Mesendoderm (in vitro differentiated cells): Measurements from ENCODE around the gene TMEM100. TPM values are rescaled to one million over a fixed set of nuclear protein-coding genes. Genes with fewer than 3 reads are reported as not detected.

ENCODE experiments used
- DNase-seq: peaks from one replicate; pipeline ENCODE4 v3.0.0; 2013
- H2AK5ac ChIP-seq: 2 replicates; pipeline ENCODE4 v1.6.1; 2013; ENCODE audit warnings: low read length, inconsistent platforms
- H2BK120ac ChIP-seq: 2 replicates; pipeline ENCODE4 v1.6.1; 2013; ENCODE audit warnings: low read depth, mild to moderate bottlenecking, low read length, moderate library complexity, mixed read lengths
- H2BK15ac ChIP-seq: replicated peaks from 2 replicates; pipeline ENCODE4 v1.6.1; 2013; ENCODE audit warnings: low read depth, mild to moderate bottlenecking, moderate library complexity
- H2BK5ac ChIP-seq: 2 replicates; pipeline ENCODE4 v1.6.1; 2013; ENCODE audit warnings: low read length, inconsistent platforms
- H3K18ac ChIP-seq: 2 replicates; pipeline ENCODE4 v1.6.1; 2013; ENCODE audit warnings: mild to moderate bottlenecking, low read length, mixed read lengths
- H3K23ac ChIP-seq: one replicate; pipeline ENCODE4 v1.6.1; 2013; ENCODE audit warnings: low read length
- H3K27ac ChIP-seq: 2 replicates; pipeline ENCODE4 v1.5.1; 2013; ENCODE audit warnings: low read depth, mild to moderate bottlenecking, inconsistent platforms, low read length, moderate library complexity
- H3K27me3 ChIP-seq: 2 replicates; pipeline ENCODE4 v1.6.1; 2013; ENCODE audit warnings: low read length, control low read depth, mild to moderate bottlenecking, inconsistent platforms; ENCODE audit not compliant: insufficient read depth, poor library complexity
- H3K36me3 ChIP-seq: 2 replicates; pipeline ENCODE4 v1.6.1; 2013; ENCODE audit warnings: low read length, inconsistent platforms; ENCODE audit not compliant: control insufficient read depth, insufficient read depth
- H3K4ac ChIP-seq: one replicate; pipeline ENCODE4 v1.6.1; 2013; ENCODE audit warnings: low read depth, mild to moderate bottlenecking, low read length, moderate library complexity
- H3K4me1 ChIP-seq: 2 replicates; pipeline ENCODE4 v1.6.1; 2013; ENCODE audit warnings: low read depth, low read length, inconsistent platforms; ENCODE audit not compliant: control insufficient read depth
- H3K4me2 ChIP-seq: 2 replicates; pipeline ENCODE4 v1.6.1; 2013; ENCODE audit warnings: low read length
- H3K4me3 ChIP-seq: 2 replicates; pipeline ENCODE4 v1.5.1; 2013; ENCODE audit warnings: mild to moderate bottlenecking, low read length
- H3K56ac ChIP-seq: one replicate; pipeline ENCODE4 v1.6.1; 2013; ENCODE audit warnings: low read length
- H3K79me1 ChIP-seq: 2 replicates; pipeline ENCODE4 v1.6.1; 2013; ENCODE audit warnings: low read length, inconsistent platforms
- H3K79me2 ChIP-seq: 2 replicates; pipeline ENCODE4 v1.6.1; 2013; ENCODE audit warnings: mild to moderate bottlenecking, low read length; ENCODE audit not compliant: control insufficient read depth, insufficient read depth
- H3K9ac ChIP-seq: 2 replicates; pipeline ENCODE4 v1.6.1; 2013; ENCODE audit warnings: low read length, inconsistent platforms
- H4K5ac ChIP-seq: one replicate; pipeline ENCODE4 v1.6.1; 2013; ENCODE audit warnings: low read length
- H4K8ac ChIP-seq: one replicate; pipeline ENCODE4 v1.6.1; 2013; ENCODE audit warnings: low read depth, mild to moderate bottlenecking, control low read depth, low read length, moderate library complexity
- WGBS: extraction: QIAGEN DNeasy Blood & Tissue Kit; methylation state at CpG from one replicate; pipeline ENCODE4 v1.1.7; 2013; ENCODE audit warnings: low lambda C conversion rate, missing lambda C conversion rate; ENCODE audit not compliant: insufficient coverage; ENCODE audit errors: extremely low coverage; 5-methylcytosine and 5-hydroxymethylcytosine counted together
- polyA plus RNA-seq, 2 experiments: library from polyadenylated mRNA; stranded (reverse); fragments of 200-250 nt; gene quantifications; one replicate each; pipeline ENCODE4 v1.2.3, GENCODE V29; 2013

Gene TMEM100
- polyA plus RNA-seq (2013, experiment 1 of 2): 0.31 TPM
- 0.53 TPM for polyA plus RNA-seq (2013, experiment 2 of 2)

GRCh38 chr17:55722742-55723487 lies at the start of gene TMEM100:
Gene TMEM100, minus strand, starts transcription at chr17:55722864. Its CDS starts 1,794 bp downstream, at chr17:55721070.
- Histone ChIP-seq H2BK120ac (no peak within 1 kb of the TSS), H3K79me1 (no peaks in the 10 kb centered on the region), H2BK5ac (no peak within 1 kb of the TSS), H2BK15ac (peak within 1 kb of the TSS; percentile 85), H3K4me2 (peak within 1 kb of the TSS; percentile 36), H3K4me3 (no peak within 1 kb of the TSS), H3K36me3 (no peaks in the 10 kb centered on the region), H3K4ac (no peak within 1 kb of the TSS), H3K9ac (peak within 1 kb of the TSS; percentile 32), H3K18ac (peak within 1 kb of the TSS; percentile 95), H3K79me2 (no peaks in the 10 kb centered on the region), H3K23ac (no peak within 1 kb of the TSS), H4K8ac (no peak within 1 kb of the TSS), H3K4me1 (peaks cover 3% of the 10 kb centered on the region), H3K27ac (no peak within 1 kb of the TSS), H2AK5ac (no peak within 1 kb of the TSS), H3K56ac (peak within 1 kb of the TSS; percentile 57), H4K5ac (peak within 1 kb of the TSS; percentile 12), H3K27me3 (no peaks in the 10 kb centered on the region)
- WGBS: no CpG with 5 or more reads among the region's 12 CpGs
- DNase-seq: peak; percentile 77

GRCh38 chr17:55772086-55772485 lies 49.4 kb upstream of the TMEM100 start:
- Histone ChIP-seq H3K79me1 (no peaks in the 10 kb centered on the region), H3K27me3 (no peaks in the 10 kb centered on the region), H4K8ac (no peak overlapping the region), H3K4me2 (no peak overlapping the region), H4K5ac (no peak overlapping the region), H3K56ac (no peak overlapping the region), H3K23ac (no peak overlapping the region), H2BK5ac (no peak overlapping the region), H3K36me3 (no peaks in the 10 kb centered on the region), H3K79me2 (no peaks in the 10 kb centered on the region), H2AK5ac (no peak overlapping the region), H2BK15ac (no peak overlapping the region), H3K9ac (no peak overlapping the region), H3K4ac (no peak overlapping the region), H3K4me1 (no peaks in the 10 kb centered on the region), H3K4me3 (no peak overlapping the region), H3K27ac (no peak overlapping the region), H3K18ac (no peak overlapping the region), H2BK120ac (no peak overlapping the region)
- no peak for DNase-seq
- WGBS: no CpG with 5 or more reads among the region's 7 CpGs

- Histone ChIP-seq H3K18ac (no peak overlapping the region), H3K4me1 (no peaks in the 10 kb centered on the region), H3K79me2 (no peaks in the 10 kb centered on the region), H2AK5ac (no peak overlapping the region), H4K5ac (no peak overlapping the region), H3K4me2 (no peak overlapping the region), H3K56ac (no peak overlapping the region), H3K23ac (no peak overlapping the region), H2BK120ac (no peak overlapping the region), H2BK5ac (no peak overlapping the region), H3K27me3 (no peaks in the 10 kb centered on the region), H3K4ac (no peak overlapping the region), H3K36me3 (no peaks in the 10 kb centered on the region), H3K27ac (no peak overlapping the region), H3K4me3 (no peak overlapping the region), H3K79me1 (no peaks in the 10 kb centered on the region), H3K9ac (no peak overlapping the region), H4K8ac (no peak overlapping the region), H2BK15ac (no peak overlapping the region)
- peak; percentile 60 for DNase-seq
- no CpG with 5 or more reads among the region's 4 CpGs for WGBS
Measured at GRCh38 chr17:55770196-55770870, 47.7 kb upstream of the TMEM100 start.

GRCh38 chr17:55769625-55770000 lies 46.9 kb upstream of the TMEM100 start:
- no peak overlapping the region for H3K56ac ChIP-seq
- H2BK15ac ChIP-seq: no peak overlapping the region
- no peak overlapping the region for H3K18ac ChIP-seq
- no peak overlapping the region for H2AK5ac ChIP-seq
- no peaks in the 10 kb centered on the region for H3K79me1 ChIP-seq
- H3K4me3 ChIP-seq: no peak overlapping the region
- H2BK120ac ChIP-seq: no peak overlapping the region
- H3K27me3 ChIP-seq: no peaks in the 10 kb centered on the region
- H3K4me2 ChIP-seq: no peak overlapping the region
- no peak overlapping the region for H3K9ac ChIP-seq
- no peak overlapping the region for H2BK5ac ChIP-seq
- no peak overlapping the region for H4K8ac ChIP-seq
- no peak overlapping the region for H3K23ac ChIP-seq
- no peaks in the 10 kb centered on the region for H3K4me1 ChIP-seq
- no CpG with 5 or more reads among the region's 6 CpGs for WGBS
- no peaks in the 10 kb centered on the region for H3K36me3 ChIP-seq
- no peak overlapping the region for H3K27ac ChIP-seq
- no peaks in the 10 kb centered on the region for H3K79me2 ChIP-seq
- H3K4ac ChIP-seq: no peak overlapping the region
- DNase-seq: no peak
- H4K5ac ChIP-seq: no peak overlapping the region

GRCh38 chr17:55768936-55769624 lies 46.4 kb upstream of the TMEM100 start:
- no peak overlapping the region for H3K4me3 ChIP-seq
- H3K4me1 ChIP-seq: no peaks in the 10 kb centered on the region
- H3K9ac ChIP-seq: no peak overlapping the region
- H3K79me2 ChIP-seq: no peaks in the 10 kb centered on the region
- no peak overlapping the region for H3K4ac ChIP-seq
- DNase-seq: no peak
- no peaks in the 10 kb centered on the region for H3K79me1 ChIP-seq
- H3K18ac ChIP-seq: no peak overlapping the region
- H3K27ac ChIP-seq: no peak overlapping the region
- no peak overlapping the region for H2BK5ac ChIP-seq
- H3K27me3 ChIP-seq: no peaks in the 10 kb centered on the region
- H2AK5ac ChIP-seq: no peak overlapping the region
- no peak overlapping the region for H3K56ac ChIP-seq
- H3K4me2 ChIP-seq: no peak overlapping the region
- H2BK15ac ChIP-seq: no peak overlapping the region
- no peak overlapping the region for H2BK120ac ChIP-seq
- no peak overlapping the region for H3K23ac ChIP-seq
- H4K8ac ChIP-seq: no peak overlapping the region
- no peaks in the 10 kb centered on the region for H3K36me3 ChIP-seq
- no peak overlapping the region for H4K5ac ChIP-seq
